ENCODE results near the gene ALKAL2. TPM values are rescaled to one million over a fixed set of nuclear protein-coding genes. Genes with fewer than 3 reads are reported as not detected.
"Not testable (repeated sequence)": the region's sequence is repeated elsewhere in the genome, so short reads cannot be mapped to it uniquely, and the experiment has no call there.

Gene ALKAL2, protein sequence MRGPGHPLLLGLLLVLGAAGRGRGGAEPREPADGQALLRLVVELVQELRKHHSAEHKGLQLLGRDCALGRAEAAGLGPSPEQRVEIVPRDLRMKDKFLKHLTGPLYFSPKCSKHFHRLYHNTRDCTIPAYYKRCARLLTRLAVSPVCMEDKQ
- total RNA-seq, result not detected
- long read RNA-seq, result 0 reads

DNA sequence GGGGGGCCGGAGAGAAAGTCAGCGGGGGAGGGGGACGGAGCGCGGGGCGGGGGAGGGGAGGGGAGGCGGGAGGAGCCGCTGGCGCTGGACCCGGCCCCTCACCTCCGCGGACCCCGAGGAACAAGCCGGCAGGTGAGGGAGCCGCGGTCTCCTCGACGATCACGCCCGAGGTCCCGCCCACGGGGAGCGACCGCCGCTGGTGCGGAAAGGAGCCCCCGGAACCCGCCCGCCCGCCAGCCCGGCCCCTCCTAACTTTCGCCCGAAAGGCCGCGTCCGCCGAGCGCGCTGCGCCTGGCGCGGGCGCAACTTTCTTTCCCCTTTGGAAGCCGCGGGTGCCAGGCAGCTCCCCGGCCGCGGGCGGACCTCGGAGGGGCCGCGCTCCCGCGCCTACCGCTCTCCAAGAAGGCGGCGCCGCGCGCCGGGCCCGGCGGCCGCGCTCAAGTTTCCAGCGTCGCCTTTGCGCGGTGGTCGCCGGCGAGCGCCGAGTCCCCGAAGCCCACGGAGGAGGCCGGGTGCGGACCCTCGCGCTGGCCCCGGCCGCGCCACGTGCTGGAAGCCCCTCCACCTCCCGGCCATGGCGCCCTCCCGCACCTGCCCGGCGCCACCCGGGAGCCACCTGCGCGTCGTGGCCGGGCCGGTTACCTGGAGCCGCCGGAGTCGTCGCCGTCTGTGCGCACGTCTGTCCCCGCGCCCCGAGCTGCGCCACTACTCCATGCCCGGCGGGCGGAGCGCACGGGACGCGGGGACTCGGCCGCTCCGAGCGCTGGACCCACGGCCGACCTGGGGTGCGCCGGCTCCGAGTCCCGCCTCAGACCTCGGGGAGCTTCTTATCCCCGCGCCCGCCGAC lies at the start of gene ALKAL2:
TSS of gene ALKAL2 (minus strand) at position 181 of the 847 bp plus-strand sequence. CDS start 256 bp downstream, outside the sequence.
- DNase-seq (no peak), ATAC-seq (ENCODE audit: poor library complexity) (no peak)
- intact Hi-C loops (cut with DNase I), result no loop called here

DNA sequence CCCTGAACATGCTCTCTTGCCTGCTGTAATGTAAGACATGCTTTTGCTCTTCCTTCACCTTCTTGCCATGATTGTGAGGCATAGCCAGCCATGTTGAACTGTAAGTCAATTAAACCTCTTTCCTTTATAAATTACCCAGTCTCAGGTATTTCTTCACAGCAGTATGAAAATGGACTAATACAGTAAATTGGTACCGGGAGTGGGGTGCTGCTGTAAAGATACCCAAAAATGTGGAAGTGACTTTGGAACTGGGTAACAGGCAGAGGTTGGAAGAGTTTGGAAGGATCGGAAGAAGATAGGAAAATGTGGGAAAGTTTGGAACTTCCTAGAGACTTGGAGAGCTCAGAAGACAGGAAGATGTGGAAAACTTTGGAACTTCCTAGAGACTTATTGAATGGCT lies 49.1 kb upstream of the ALKAL2 start:
- intact Hi-C loops (cut with DNase I); ATAC-seq (ENCODE audit: poor library complexity): not testable (repeated sequence)

DNA sequence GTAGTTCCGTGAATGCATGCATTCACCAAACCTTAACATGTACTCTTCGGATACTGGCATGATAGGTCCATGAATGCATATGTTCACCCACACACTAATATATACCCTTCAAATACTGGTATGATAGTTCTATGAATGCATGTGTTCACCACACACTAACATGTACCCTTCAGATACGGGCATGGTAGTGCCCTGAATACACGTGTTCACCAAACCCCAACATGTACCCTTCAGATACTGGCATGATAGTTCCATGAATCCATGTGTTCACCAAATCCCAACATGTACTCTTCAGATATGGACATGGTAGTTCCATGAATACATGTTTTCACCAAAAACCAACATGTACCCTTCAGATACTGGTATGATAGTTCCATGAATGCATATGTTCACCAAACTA lies 48.5 kb upstream of the ALKAL2 start:
- no peak for DNase-seq
- no peak for ATAC-seq (ENCODE audit: poor library complexity)
- intact Hi-C loops (cut with DNase I), result no loop called here

More for the DNA sequence above, 49.1 kb upstream of the ALKAL2 start:
- not testable (repeated sequence) for DNase-seq

DNA sequence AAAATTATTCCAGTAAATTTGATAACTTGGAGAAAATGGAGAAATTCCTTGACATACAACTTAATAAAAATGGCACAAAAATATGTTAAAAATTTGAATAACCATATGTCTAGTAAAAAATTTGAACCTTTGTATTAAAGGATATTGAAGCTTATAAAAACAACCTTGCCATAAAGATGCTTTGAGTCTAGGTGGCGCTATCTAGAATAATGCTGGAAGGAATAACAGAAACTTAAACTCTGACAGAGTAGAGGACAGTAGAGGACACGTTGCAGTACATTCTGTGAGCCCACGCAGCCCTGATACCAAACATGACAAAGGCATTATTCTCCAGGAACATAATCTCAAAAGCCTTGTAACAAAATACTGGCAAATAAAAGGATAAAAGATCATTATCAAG lies 44.7 kb upstream of the ALKAL2 start:
- no peak for ATAC-seq (ENCODE audit: poor library complexity)
- DNase-seq, result no peak
- intact Hi-C loops (cut with DNase I), result no loop called here

DNA sequence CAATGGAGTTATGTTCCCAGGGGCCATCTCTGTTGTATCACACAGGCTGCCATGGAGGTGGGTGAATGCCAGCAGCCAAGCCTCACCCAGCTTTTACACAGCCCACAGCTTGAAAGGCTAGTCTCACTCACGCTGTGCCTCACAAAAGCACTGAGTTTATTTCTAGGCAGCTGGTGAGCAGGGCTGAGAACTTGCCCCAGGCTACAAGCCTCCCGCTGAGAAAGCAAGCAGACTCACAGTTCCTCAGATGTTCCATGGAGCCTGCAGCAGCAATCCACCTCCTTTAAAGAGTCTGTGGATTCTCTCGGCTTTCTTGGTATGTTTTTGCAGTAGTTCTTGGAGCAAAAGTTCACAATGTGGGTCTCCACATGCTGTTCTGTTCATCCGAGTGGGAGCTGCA lies 40.9 kb upstream of the ALKAL2 start:
- no peak for DNase-seq
- intact Hi-C loops (cut with DNase I), result no loop called here
- ATAC-seq (ENCODE audit: poor library complexity), result no peak

DNA sequence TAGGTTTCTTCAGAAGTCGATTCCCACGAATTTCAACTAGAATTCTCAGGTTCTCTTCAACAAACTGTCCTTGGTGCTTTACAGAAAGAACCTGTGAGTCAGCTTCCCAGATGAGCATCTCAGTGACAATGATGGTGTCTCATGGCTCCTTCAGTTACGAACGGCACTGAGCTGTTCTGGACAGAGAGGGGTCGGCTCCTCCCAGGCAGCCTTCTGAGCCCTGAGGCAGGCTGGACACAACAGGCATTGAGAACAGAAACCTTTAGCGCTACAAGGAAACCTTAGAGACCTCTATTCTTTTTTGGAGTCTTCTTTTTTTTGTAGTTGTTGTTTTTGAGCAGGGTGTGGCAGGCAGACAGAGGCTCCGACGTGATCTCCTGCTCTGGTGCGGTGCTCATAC lies 35.1 kb upstream of the ALKAL2 start:
- ATAC-seq (ENCODE audit: poor library complexity) (no peak), DNase-seq (no peak)
- intact Hi-C loops (cut with DNase I), result no loop called here

DNA sequence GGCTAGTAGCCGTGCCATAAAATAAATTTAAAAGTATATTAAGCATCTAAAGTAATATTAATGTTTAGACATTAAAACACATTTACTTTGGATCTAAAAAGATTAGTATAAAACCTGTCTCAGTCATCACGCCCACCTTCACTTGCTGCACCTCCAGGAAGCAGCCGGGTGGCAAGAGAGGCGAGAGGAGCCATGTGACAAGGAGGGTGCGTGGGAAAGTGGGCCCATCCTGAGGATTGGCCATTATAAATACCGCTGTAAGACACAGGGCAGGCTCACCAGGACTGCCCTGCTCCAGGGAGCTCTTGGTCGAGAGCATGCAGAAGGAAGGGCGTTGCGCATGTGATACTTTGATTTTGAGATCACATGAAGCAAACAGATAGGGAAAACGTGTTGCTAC lies 34.4 kb upstream of the ALKAL2 start:
- intact Hi-C loops (cut with DNase I), result no loop called here
- ATAC-seq (ENCODE audit: poor library complexity) (no peak), DNase-seq (no peak)

DNA sequence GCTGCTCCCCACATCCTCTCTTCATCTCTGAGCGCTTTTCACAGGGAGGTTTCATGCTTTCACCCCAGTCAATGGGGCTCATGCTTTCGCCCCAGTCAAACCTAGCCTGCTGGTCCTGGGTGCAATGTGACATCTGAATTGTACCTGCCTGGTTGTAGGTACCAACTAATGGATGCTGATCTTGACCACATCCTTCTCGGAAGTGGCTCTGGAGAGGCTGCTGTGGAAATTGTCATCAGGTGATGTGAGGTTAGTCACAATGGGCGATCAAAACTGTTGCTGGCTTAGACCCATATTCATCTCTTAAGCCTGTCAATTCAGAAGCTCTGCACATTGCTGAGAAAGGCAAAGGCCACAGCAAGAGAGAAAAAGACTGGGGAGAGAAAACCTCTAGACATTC lies 32.7 kb upstream of the ALKAL2 start:
- intact Hi-C loops (cut with DNase I), result no loop called here

DNA sequence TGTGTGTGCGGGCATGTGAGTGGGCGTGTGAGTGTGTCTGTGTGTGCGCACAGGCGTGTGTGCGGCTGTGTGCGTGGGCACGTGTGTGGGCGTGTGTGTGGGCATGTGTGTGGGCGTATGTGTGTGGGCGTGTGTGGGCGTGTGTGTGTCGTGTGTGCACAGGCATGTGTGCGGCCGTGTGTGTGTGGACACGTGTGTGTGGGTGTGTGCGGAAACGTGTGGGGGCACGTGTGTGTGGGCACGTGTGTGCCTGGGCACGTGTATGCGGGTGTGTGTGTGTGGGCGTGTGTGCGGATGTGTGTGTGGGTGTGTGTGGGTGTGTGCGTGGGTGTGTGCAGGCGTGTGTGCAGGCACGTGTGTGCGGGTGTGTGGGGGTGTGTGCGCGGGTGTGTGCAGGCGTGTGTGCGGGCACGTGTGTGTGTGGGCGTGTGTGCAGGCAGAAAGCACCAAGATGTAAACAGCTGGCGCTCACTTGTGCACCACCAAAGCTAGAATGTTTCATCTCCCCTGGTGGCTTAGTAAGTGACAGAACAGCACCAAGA lies 31.2 kb upstream of the ALKAL2 start:
- no peak for DNase-seq
- no peak for ATAC-seq (ENCODE audit: poor library complexity)
- intact Hi-C loops (cut with DNase I), result no loop called here

More for the DNA sequence above, 32.7 kb upstream of the ALKAL2 start:
- no peak for ATAC-seq (ENCODE audit: poor library complexity)
- DNase-seq, result no peak

DNA sequence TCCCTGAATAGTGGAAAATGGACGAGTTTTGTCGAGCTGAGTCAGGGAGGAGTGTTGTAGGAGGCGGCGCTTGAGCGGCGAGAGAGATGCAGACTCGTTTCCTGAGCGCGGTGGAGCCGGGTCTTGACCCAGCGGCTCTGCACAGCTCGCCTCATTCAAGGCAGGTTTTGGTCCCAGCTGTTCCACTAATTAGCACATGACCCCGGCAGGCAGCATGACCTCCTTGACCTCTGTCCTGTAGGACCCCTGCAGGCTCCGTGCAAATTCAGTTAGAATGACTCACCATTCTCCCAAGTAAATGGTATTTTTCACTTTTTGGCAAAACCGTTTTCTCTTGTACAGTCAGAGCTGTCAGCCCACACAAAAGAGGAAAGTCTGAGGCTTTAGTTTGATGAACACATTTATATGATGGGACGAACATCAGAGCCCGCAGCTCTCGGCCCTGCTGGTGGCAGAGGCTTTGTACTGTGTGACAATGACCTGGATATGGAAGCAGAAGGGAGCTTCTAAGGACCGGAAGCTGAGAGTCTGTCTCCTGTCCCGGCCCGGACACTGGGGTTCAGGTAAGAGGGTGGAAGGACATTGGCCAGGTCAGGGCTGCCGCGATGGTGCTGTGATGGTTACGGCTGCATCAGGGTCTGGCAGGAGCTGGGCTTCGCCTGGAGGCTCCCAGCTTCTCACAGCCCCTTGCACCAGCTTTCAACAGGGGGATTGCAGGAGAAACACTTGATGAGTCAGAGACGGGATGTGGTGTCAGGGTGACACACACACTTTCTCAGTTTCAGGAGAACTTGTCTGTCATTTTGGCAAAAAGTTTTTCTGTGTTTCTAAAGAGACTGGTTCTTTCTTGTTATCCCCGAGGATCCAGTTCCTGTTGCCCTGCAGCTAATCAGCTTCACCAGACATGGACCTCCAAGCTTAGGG lies 29.9 kb upstream of the ALKAL2 start:
- DNase-seq (no peak), ATAC-seq (ENCODE audit: poor library complexity) (no peak)
- intact Hi-C loops (cut with DNase I), result no loop called here

DNA sequence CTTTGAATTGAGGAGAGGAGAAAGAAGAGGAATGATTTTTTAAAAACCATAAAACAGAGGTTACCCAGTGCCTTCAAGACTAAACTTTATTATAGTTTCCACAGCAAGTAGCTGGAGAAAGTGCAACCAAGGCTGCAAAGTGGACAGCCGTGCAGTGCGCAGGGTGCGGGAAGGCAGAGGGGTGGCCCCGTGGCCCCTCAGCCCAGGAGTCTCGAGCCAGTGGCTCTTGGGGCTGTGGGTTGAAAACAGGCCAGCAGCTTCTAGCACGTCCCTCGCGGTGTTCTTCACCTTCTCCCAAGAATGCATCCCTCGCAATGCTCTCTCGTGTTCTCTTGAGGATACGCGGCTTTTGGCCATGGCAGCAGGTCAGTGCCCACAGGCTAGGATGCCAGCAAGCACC lies 28.5 kb upstream of the ALKAL2 start:
- ATAC-seq (ENCODE audit: poor library complexity), result no peak
- intact Hi-C loops (cut with DNase I), result no loop called here
- no peak for DNase-seq

DNA sequence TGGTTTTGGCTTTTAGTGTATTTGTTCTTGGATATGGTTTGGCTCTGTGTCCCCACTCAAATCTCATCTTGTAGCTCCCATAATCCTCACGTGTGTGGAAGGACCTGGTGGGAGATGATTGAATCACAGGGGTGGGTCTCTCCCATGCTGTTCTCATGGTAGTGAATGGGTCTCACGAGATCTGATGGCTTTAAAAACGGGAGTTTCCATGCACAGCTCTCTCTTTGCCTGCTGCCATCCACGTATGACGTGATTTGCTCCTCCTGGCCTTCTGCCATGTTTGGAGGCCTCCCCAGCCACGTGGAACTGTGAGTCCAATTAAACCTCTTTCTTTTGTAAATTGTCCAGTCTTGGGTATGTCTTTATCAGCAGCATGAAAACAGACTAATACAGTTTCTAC lies 28.0 kb upstream of the ALKAL2 start:
- DNase-seq; intact Hi-C loops (cut with DNase I); ATAC-seq (ENCODE audit: poor library complexity): not testable (repeated sequence)

DNA sequence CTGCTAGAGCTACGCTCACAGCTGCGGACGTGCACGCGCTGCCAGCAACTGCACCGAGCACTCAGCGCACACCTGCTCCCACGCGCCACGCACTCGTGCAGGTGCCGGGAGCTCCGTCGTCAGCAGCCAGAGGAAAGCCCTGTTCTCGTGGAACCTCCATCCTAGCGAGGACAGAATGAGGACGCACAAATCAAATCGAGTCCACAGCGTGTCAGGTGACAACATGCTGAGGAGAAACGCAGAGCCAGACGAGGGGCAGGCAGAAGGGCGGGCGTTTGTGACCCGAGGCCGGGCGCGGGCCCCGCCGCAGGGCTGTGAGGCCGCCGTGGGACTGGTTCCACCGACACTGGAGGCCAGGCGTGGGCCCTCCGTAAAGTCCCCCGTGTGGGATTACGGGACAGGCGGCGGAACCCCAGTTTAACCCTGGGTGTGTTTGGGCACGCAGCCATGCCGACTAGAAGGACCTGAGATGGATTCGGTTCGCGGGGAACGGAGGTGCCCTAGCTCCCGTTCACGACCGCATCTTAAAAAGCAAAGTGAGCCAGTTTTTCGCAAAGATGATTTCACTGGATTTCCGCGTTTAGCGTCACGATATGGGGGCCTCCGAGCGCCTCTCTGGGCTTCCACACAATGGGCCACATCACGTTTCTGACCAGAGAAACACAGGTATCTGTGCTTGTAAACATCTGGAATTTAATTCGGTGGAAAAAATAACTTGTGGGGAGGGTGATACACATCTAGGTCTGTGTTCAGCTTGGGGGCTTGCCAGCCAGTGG lies 26.9 kb upstream of the ALKAL2 start:
- DNase-seq, result no peak
- intact Hi-C loops (cut with DNase I), result no loop called here
- no peak for ATAC-seq (ENCODE audit: poor library complexity)

DNA sequence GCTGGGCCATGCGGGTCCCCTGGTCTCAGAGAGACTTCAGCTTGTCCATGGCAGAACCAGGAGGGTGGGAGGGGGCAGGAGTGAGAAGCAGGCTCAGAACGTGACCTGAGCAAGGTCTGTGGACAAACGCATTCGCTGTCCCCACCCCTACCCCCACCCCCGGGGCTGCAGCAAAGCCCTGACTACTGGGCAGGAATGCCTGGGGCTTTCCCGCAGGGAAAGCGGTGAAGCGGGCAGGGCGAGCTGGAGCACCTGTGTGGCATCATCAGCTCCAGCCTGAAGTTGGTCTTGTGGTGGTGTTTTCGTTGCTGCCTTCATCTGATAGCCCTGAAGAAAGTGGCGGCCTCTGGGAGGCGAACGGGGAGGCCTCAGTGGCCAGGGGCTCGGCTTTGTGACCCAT lies 26.1 kb upstream of the ALKAL2 start:
- intact Hi-C loops (cut with DNase I), result no loop called here
- DNase-seq, result no peak
- no peak for ATAC-seq (ENCODE audit: poor library complexity)

DNA sequence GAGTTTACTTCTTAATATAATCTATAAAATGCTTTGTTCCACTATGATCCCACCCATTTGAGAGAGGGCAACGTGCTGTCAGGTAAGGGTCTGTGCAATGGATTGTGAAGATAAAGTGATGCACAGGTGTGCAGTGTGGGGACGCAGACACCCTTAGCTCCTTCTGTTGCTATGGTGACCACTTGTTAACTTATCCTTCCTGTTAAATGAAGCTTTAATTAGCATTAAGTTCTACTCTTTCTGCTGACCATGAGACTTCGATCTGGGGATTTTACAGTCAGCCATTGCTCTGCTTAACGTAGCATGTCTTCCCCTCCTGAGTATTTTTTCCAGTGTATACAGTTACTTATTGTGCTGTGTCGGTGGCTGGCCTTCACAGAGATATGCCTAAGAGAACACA lies 23.1 kb upstream of the ALKAL2 start:
- DNase-seq, result no peak
- intact Hi-C loops (cut with DNase I), result no loop called here
- ATAC-seq (ENCODE audit: poor library complexity), result no peak

DNA sequence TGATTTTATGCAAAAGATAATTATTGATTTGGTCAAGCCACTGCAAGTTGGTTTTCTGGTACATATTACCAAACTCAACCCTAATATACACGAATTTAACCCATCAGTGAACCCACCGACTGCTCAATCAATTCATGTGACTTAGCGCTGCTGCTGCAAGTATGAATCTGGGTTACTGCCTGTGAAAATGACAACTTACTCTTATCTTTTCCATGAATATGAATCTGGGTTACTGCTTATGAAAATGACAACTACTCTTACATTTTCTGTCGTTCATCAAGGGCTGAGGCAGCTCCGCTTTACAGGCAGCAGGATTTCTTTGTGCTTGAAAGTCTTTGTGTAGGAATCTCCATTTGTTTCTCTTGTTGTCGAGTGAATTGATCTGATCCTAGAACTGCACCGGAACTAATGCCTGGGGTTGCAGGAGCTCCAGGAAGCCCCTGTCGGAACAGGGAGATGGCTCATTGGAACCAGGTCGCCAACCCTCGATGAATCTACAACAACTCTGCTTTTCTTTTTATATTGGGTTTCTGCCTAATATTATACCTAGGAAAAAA lies 22.1 kb upstream of the ALKAL2 start:
- DNase-seq (no peak), ATAC-seq (ENCODE audit: poor library complexity) (no peak)
- intact Hi-C loops (cut with DNase I), result no loop called here

DNA sequence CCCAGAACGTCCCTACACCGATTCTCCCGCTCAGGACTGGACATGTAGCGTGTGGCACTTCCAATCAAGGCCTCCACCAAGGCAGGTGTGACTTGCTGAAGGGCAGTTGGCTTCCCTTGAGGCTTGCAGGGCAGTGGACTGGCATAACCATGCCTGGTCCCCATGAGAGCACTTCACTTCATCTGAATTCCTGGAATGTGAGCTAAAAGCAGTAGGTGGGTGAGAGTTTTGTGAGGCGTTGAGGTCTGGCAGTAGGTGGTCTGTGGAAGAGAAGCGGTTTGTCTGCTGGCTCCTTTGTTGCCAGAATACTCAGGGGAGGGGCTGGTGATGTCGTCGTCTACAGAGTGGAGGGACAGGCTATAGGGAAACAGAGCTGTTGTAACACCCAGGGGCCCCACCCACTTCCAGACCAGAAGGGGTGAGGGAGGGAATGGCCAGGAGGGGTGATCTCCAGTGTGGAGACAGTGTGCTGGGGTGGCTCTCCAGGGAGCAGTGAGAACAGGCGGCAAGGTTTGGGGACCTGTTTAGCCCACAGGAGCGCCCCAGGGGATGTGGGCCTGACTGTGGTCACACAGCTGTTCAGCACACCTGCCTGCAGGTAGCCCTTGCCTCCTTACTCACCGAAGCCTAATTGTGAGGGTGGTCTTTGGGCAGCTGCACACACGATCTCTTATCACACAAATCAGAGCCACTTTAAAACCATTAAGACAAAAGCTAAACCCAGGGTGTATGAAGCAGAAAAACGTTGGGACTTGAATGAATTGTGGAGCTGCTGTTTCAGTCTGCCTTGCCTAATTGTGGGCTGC lies 21.5 kb upstream of the ALKAL2 start:
- DNase-seq, result no peak
- intact Hi-C loops (cut with DNase I), result no loop called here

More for the DNA sequence above, 21.5 kb upstream of the ALKAL2 start:
- no peak for ATAC-seq (ENCODE audit: poor library complexity)
